Caco-2 (cell line): ENCODE results near the gene FIGLA. TPM values are rescaled to one million over a fixed set of nuclear protein-coding genes. Genes with fewer than 3 reads are reported as not detected.

ENCODE experiments used
- BruUV-seq: library from RNA; stranded (reverse); fragments of 400-500 nt; replicated peaks from 2 replicates; lab custom pipeline; 2021; lab: Mats Ljungman, UMichigan
- CTCF ChIA-PET: fragments of 300-600 bp; sonication (Branson Sonifier 250); formaldehyde crosslinking; loops from one replicate; lab custom pipeline; 2022; ENCODE audit warnings: antibody characterized with exemption; lab: Charles Lee
- POLR2A ChIA-PET: fragments of 300-600 bp; sonication (Branson Sonifier 250); formaldehyde crosslinking; loops from one replicate; lab custom pipeline; 2022; ENCODE audit warnings: antibody characterized with exemption; lab: Charles Lee
- DNase-seq, 2 experiments: peaks; one replicate each; pipeline versions ENCODE4 v3.0.0 to v3.0.0-alpha.2; 2020 to 2022
- H3K27me3 ChIP-seq: replicated peaks from 2 replicates; pipeline ENCODE4 v1.6.0; 2011; ENCODE audit warnings: low read length; ENCODE audit not compliant: control insufficient read depth, insufficient read depth
- H3K36me3 ChIP-seq: 2 replicates; pipeline ENCODE4 v1.5.1; 2011; ENCODE audit warnings: low read length; ENCODE audit not compliant: control insufficient read depth, insufficient read depth
- H3K4me1 ChIP-seq: fragments of 250-450 bp; sonication (Bioruptor Pico); 2 replicates; pipeline ENCODE4 v1.5.1; 2020; ENCODE audit warnings: mild to moderate bottlenecking
- H3K4me3 ChIP-seq: 2 replicates; pipeline ENCODE4 v1.5.1; 2011; ENCODE audit warnings: low read depth, mild to moderate bottlenecking, control low read depth, low read length
- H3K9me3 ChIP-seq: fragments of 250-450 bp; sonication (Bioruptor Pico); 2 replicates; pipeline ENCODE4 v1.5.1; 2020; ENCODE audit warnings: mild to moderate bottlenecking, moderate library complexity
- H3K27ac Mint-ChIP-seq: one replicate; pipeline ENCODE4 v1.8.0; 2022; ENCODE audit warnings: mixed read lengths; ENCODE audit not compliant: unreplicated experiment
- H3K27me3 Mint-ChIP-seq: one replicate; pipeline ENCODE4 v1.8.0; 2022; ENCODE audit warnings: mixed read lengths; ENCODE audit not compliant: insufficient read depth, unreplicated experiment
- H3K36me3 Mint-ChIP-seq: one replicate; pipeline ENCODE4 v1.8.0; 2022; ENCODE audit warnings: mild to moderate bottlenecking, mixed read lengths; ENCODE audit not compliant: insufficient read depth, unreplicated experiment
- H3K4me1 Mint-ChIP-seq: one replicate; pipeline ENCODE4 v1.8.0; 2022; ENCODE audit warnings: low read depth, mixed read lengths; ENCODE audit not compliant: unreplicated experiment
- H3K4me3 Mint-ChIP-seq: one replicate; pipeline ENCODE4 v1.8.0; 2022; ENCODE audit warnings: mild to moderate bottlenecking, moderate library complexity, mixed read lengths; ENCODE audit not compliant: unreplicated experiment
- H3K9me3 Mint-ChIP-seq: one replicate; pipeline ENCODE4 v1.8.0; 2022; ENCODE audit warnings: mixed read lengths; ENCODE audit not compliant: unreplicated experiment
- CTCF ChIP-seq, 2 experiments: fragments of 200-600 bp in 1 of 2; IDR thresholded peaks; 1 replicate in 1 of 2; 2 replicates in 1 of 2; pipeline versions ENCODE4 v1.5.1 to v1.8.0; 2011 to 2022; ENCODE audit warnings: antibody characterized with exemption in 1 of 2, control low read depth in 1 of 2, inconsistent platforms in 1 of 2, low read depth in 1 of 2, low read length in 1 of 2, mild to moderate bottlenecking in 1 of 2, moderate library complexity in 1 of 2; ENCODE audit not compliant: insufficient read depth in 1 of 2, severe bottlenecking in 1 of 2, unreplicated experiment in 1 of 2
- intact Hi-C: fragments of 100-400 bp; cut with micrococcal nuclease; formaldehyde crosslinking; loops from one replicate; pipeline ENCODE4 v1.10.0; 2022; ENCODE audit not compliant: unreplicated experiment
- total RNA-seq: library from RNA; stranded (reverse); gene quantifications from 2 replicates; pipeline ENCODE4 v1.2.3, GENCODE V29; 2022

The FIGLA gene
- total RNA-seq, 1 experiment from 2014 or later: not detected

GRCh38 chr2:70745276-70745825 is 45.1 kb downstream of the FIGLA start:
- Histone ChIP-seq H3K4me1 (no peaks in the 10 kb centered on the region), H3K27me3 (no peaks in the 10 kb centered on the region), H3K4me3 (no peak overlapping the region), H3K9me3 (no peaks in the 10 kb centered on the region), H3K36me3 (no peaks in the 10 kb centered on the region)
- Mint-ChIP-seq H3K9me3 (peaks cover 10% of the 10 kb centered on the region), H3K27me3 (peaks cover 20% of the 10 kb centered on the region), H3K27ac (no peak overlapping the region), H3K36me3 (no peaks in the 10 kb centered on the region), H3K4me1 (no peaks in the 10 kb centered on the region), H3K4me3 (no peak overlapping the region)
- intact Hi-C loops: no loop called here
- no peak for DNase-seq
- no TSS peak for BruUV-seq
- TF ChIP-seq CTCF (IDR thresholded peaks at IDR 0.05; ENCODE audit: insufficient read depth in 1 of 2, low read depth in 1 of 2, low read length in 1 of 2, severe bottlenecking in 1 of 2, unreplicated experiment in 1 of 2): no peak
- CTCF ChIA-PET: no interaction called here
- POLR2A ChIA-PET: no interaction called here

- Mint-ChIP-seq H3K27me3 (peaks cover 17% of the 10 kb centered on the region), H3K4me1 (no peaks in the 10 kb centered on the region), H3K4me3 (no peak overlapping the region), H3K9me3 (peaks cover 10% of the 10 kb centered on the region), H3K27ac (no peak overlapping the region), H3K36me3 (no peaks in the 10 kb centered on the region)
- Histone ChIP-seq H3K4me1 (no peaks in the 10 kb centered on the region), H3K9me3 (no peaks in the 10 kb centered on the region), H3K4me3 (no peak overlapping the region), H3K36me3 (no peaks in the 10 kb centered on the region), H3K27me3 (no peaks in the 10 kb centered on the region)
- POLR2A ChIA-PET: no interaction called here
- CTCF ChIA-PET: no interaction called here
- TF ChIP-seq CTCF (IDR thresholded peaks at IDR 0.05; ENCODE audit: insufficient read depth in 1 of 2, low read depth in 1 of 2, low read length in 1 of 2, severe bottlenecking in 1 of 2, unreplicated experiment in 1 of 2): no peak
- BruUV-seq: no TSS peak
- DNase-seq: no peak
- intact Hi-C loops: no loop called here
Observed at GRCh38 chr2:70744397-70744796, 46.0 kb downstream of the FIGLA start.

- Mint-ChIP-seq H3K36me3 (no peaks in the 10 kb centered on the region), H3K27ac (no peak overlapping the region), H3K4me3 (no peak overlapping the region), H3K4me1 (no peaks in the 10 kb centered on the region), H3K9me3 (peaks cover 10% of the 10 kb centered on the region), H3K27me3 (peaks cover 17% of the 10 kb centered on the region)
- Histone ChIP-seq H3K27me3 (no peaks in the 10 kb centered on the region), H3K36me3 (no peaks in the 10 kb centered on the region), H3K4me1 (no peaks in the 10 kb centered on the region), H3K9me3 (no peaks in the 10 kb centered on the region), H3K4me3 (no peak overlapping the region)
- intact Hi-C loops: no loop called here
- no peak for TF ChIP-seq CTCF (IDR thresholded peaks at IDR 0.05; ENCODE audit: insufficient read depth in 1 of 2, low read depth in 1 of 2, low read length in 1 of 2, severe bottlenecking in 1 of 2, unreplicated experiment in 1 of 2)
- no TSS peak for BruUV-seq
- POLR2A ChIA-PET: no interaction called here
- DNase-seq: no peak
- CTCF ChIA-PET: no interaction called here
Observed at GRCh38 chr2:70743677-70744076, 46.8 kb downstream of the FIGLA start.
